ENCODE measurements around the gene GPR4. TPM values are rescaled to one million over a fixed set of nuclear protein-coding genes. Genes with fewer than 3 reads are reported as not detected.
A peak's percentile ranks its signal among the peaks of the same experiment; 100 is the strongest.

GPR4 gene
- total RNA-seq, 1 donor from 2014 or later, result 10.5 TPM

DNA sequence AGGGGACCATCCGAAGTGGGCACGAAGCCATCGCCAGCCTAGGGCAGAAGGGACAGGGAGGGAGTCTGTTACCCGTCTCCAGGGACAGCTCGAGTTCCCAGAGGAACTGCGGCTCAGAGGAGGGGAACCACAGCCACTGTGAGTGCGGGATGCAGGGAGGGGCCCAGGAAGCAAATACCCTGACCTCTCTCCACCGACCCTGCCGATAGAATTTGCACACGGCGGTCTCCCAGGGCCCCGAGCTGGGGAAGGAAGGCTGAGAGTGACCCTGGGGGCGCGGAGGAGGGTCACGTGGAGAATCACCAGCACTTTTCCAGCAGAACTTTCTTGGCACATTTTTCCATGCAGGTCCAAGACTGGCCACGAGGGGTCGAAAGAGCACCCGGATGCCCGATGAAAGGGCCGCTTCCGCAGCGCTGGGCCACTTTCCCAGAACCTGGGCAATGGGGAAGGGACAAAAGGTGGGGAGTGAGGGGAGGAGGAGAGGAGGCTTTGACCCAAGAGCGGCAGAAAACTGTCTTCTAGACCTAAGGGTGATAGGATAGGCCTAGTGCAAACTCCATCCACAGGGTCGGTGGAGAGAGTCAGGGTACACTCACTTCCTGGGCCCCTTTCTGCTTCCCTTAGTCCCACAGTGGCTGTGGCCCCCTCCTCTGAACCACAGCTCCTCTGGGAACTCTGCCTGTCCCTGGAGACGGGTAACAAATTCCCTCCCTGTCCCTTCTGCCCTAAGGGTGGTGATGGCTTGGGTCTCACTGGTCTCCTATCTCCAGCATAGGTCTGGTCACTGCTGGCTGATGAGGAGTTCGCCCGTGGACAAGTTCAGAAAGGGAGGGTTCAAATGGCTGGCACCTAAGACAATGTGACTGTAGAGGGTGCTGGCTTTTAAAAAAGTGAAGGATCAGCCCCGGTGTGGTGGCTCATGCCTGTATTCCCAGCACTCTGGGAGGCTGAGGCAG lies 5.3 kb upstream of the GPR4 start:
- DNase-seq (peak; percentile 78), ATAC-seq (peak; percentile 88)
- H3K27ac ChIP-seq, result peak overlapping the region; percentile 50
- TF ChIP-seq, protein P1, sequence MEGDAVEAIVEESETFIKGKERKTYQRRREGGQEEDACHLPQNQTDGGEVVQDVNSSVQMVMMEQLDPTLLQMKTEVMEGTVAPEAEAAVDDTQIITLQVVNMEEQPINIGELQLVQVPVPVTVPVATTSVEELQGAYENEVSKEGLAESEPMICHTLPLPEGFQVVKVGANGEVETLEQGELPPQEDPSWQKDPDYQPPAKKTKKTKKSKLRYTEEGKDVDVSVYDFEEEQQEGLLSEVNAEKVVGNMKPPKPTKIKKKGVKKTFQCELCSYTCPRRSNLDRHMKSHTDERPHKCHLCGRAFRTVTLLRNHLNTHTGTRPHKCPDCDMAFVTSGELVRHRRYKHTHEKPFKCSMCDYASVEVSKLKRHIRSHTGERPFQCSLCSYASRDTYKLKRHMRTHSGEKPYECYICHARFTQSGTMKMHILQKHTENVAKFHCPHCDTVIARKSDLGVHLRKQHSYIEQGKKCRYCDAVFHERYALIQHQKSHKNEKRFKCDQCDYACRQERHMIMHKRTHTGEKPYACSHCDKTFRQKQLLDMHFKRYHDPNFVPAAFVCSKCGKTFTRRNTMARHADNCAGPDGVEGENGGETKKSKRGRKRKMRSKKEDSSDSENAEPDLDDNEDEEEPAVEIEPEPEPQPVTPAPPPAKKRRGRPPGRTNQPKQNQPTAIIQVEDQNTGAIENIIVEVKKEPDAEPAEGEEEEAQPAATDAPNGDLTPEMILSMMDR (IDR thresholded peaks at IDR 0.05), result peak; percentile 84
- H3K4me3 ChIP-seq, result peak overlapping the region; percentile 38
- H3K27me3 ChIP-seq (ENCODE audit: low read depth), result peaks cover 15% of the 10 kb centered on the region
- peaks cover 10% of the 10 kb centered on the region for H3K4me1 ChIP-seq
- H3K9me3 ChIP-seq, result no peaks in the 10 kb centered on the region
- intact Hi-C loops (cut with DNase I), result no loop called here
- H3K36me3 ChIP-seq, result peaks cover 34% of the 10 kb centered on the region

DNA sequence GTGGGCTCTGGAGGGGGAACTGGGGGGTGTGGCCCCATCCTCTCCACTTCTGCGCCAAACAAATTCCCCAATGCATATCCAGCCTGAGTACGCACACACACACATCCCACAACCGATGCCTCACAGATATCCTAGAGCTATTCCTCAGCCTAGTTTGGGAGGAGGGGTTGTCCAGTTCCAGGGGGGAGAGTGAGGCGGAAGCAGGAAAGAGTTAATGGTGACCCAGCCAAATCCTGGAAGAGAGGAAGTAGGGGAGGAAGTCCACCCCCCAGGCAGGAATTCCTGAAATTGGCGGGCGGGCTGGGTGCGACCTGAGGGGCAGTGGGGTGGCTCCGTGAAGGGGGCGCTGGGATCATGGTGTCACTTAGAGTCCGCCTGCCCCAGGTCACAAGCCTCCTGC lies 897 bp downstream of the GPR4 start:
- no peaks in the 10 kb centered on the region for H3K9me3 ChIP-seq
- no peaks in the 10 kb centered on the region for H3K36me3 ChIP-seq
- peaks cover 41% of the 10 kb centered on the region for H3K4me1 ChIP-seq
- TF ChIP-seq, protein P1 (IDR thresholded peaks at IDR 0.05), result no peak
- H3K4me3 ChIP-seq, result peak overlapping the region; percentile 61
- no peak for DNase-seq
- intact Hi-C loops (cut with DNase I), result no loop called here
- peak overlapping the region; percentile 68 for H3K27ac ChIP-seq
- ATAC-seq, result no peak
- H3K27me3 ChIP-seq (ENCODE audit: low read depth), result peaks cover 62% of the 10 kb centered on the region

DNA sequence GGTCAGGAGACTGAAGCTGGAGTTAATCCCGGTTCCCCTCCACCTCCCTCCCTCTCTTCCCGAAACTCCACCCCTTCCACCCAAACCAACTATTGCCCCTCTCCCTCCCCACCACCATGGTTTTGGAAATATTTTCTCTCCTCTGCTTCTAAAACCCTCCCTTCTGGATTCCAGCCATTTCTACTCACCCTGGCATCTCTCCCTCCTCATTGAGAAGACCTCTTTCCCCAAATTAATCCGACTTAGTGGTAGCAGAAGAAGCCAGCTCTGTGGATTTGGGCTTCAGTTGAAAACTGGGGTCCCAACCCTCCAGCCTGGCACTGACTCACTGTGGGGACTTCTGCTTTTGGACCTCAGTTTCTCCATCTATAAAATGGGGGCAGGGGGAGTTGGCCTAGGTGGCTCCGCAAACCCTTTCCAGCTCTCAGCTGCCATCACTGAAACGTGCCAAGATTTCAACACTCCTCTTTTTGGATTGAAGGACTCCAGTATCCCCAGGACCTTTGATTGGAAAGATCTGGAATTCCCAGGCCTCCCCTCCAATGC lies 1.6 kb downstream of the GPR4 start:
- intact Hi-C loops (cut with DNase I), result no loop called here
- Histone ChIP-seq H3K27me3 (ENCODE audit: low read depth) (peaks cover 62% of the 10 kb centered on the region), H3K27ac (peak overlapping the region; percentile 38)

DNA sequence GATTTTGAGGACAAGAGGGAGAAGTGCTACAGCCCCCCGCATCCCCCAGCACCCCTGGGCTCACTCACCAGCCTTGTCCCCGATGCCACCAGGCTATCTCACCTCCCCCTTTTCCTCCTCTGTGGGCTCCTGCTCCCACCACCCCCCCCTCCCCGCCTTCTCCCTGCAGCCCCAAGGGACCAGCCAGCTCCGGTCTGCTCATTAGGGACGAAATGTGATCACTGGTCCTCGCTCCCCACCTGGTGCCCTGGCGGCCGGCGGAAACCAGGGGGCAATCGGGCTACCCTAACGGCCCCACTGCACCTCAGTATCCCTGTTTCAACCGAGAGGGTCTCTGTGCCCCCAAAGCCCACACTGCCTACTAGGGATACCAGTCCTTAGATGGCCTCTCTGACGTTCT lies 2.7 kb downstream of the GPR4 start:
- Histone ChIP-seq H3K36me3 (no peaks in the 10 kb centered on the region), H3K27ac (peak overlapping the region; percentile 38), H3K4me3 (peak overlapping the region; percentile 61), H3K9me3 (no peaks in the 10 kb centered on the region), H3K4me1 (peaks cover 41% of the 10 kb centered on the region), H3K27me3 (ENCODE audit: low read depth) (peaks cover 62% of the 10 kb centered on the region)
- DNase-seq (no peak), ATAC-seq (no peak)
- TF ChIP-seq, protein P1 (IDR thresholded peaks at IDR 0.05), result no peak
- intact Hi-C loops (cut with DNase I), result no loop called here

More for the DNA sequence above, 1.6 kb downstream of the GPR4 start:
- Histone ChIP-seq H3K36me3 (no peaks in the 10 kb centered on the region), H3K9me3 (no peaks in the 10 kb centered on the region), H3K4me1 (peaks cover 41% of the 10 kb centered on the region), H3K4me3 (peak overlapping the region; percentile 61)
- TF ChIP-seq, protein P1 (IDR thresholded peaks at IDR 0.05), result no peak
- DNase-seq (no peak), ATAC-seq (no peak)

DNA sequence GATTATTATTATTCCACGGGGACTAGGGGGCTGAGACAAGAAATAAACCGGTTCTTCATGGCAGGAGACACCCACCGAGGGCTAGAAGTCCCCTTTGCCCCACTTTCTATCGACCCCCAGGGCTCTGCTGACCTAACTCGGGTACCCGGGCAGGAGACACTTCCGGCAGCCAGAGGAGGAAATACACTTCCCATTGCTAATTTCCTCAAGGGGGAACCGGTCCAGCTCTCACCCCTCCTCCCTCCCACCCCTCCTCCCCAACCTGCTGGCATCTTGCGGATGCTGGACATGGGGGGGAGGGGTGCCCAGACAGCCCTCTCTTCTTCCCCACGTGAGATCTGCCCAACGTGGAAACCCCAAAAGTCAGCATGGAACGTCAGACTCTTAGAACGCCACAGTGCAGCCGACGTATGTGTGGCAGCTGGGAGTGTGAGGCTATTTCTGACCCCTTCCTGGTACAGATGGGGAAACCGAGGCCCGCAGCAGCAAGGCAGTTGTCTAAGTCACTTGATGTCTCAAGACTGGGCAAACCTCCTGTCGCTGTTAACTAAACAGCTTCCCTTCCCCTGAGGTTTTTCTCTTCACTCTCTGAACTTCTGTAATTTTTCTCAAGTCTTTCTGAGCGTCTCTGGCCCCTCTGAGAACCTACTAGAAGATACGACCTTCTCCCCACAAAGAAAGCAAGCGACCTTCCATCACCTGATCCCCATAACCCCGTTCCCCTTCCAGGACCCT lies 3.6 kb downstream of the GPR4 start:
- peak overlapping the region; percentile 41 for H3K27ac ChIP-seq
- ATAC-seq (peak in 1 of 2 donors; percentile 17), DNase-seq (no peak)
- intact Hi-C loops (cut with DNase I), result no loop called here
- peak overlapping the region; percentile 39 for H3K4me3 ChIP-seq
- no peaks in the 10 kb centered on the region for H3K9me3 ChIP-seq
- H3K36me3 ChIP-seq, result no peaks in the 10 kb centered on the region
- H3K27me3 ChIP-seq (ENCODE audit: low read depth), result peaks cover 58% of the 10 kb centered on the region
- TF ChIP-seq, protein P1 (IDR thresholded peaks at IDR 0.05), result no peak
- peaks cover 41% of the 10 kb centered on the region for H3K4me1 ChIP-seq

Measured in lower lobe of right lung (tissue), 2 donors.